ENCODE measurements around the gene SDC4.

SDC4 gene

GRCh38 chr20:45342855-45343531, 5.2 kb downstream of the SDC4 start:
- no peak for DNase-seq

- no peak for DNase-seq
Observed at GRCh38 chr20:45341939-45342854, 6.0 kb downstream of the SDC4 start.

- no peak for DNase-seq
Observed at GRCh38 chr20:45341579-45341938, 6.7 kb downstream of the SDC4 start.

GRCh38 chr20:45340951-45341350, 7.3 kb downstream of the SDC4 start:
- no peak for DNase-seq

GRCh38 chr20:45340236-45340847, 7.9 kb downstream of the SDC4 start:
- peak; percentile 30 for DNase-seq

- no peak for DNase-seq
Observed at GRCh38 chr20:45339799-45340198, 8.4 kb downstream of the SDC4 start.

GRCh38 chr20:45339084-45339483, 9.1 kb downstream of the SDC4 start:
- peak; percentile 90 for DNase-seq

- DNase-seq = no peak
Observed at GRCh38 chr20:45338121-45339030, 9.8 kb downstream of the SDC4 start.

- peak; percentile 76 for DNase-seq
Observed at GRCh38 chr20:45337367-45338120, 10.7 kb downstream of the SDC4 start.

GRCh38 chr20:45336530-45337366, 11.5 kb downstream of the SDC4 start:
- no peak for DNase-seq

GRCh38 chr20:45330476-45330875, 17.7 kb downstream of the SDC4 start:
- DNase-seq = no peak

GRCh38 chr20:45329497-45330319, 18.5 kb downstream of the SDC4 start:
- no peak for DNase-seq

- no peak for DNase-seq
Observed at GRCh38 chr20:45328451-45328850, 19.8 kb downstream of the SDC4 start.

GRCh38 chr20:45325371-45325770, 22.9 kb downstream of the SDC4 start:
- no peak for DNase-seq

GRCh38 chr20:45323731-45324130, 24.5 kb downstream of the SDC4 start:
- no peak for DNase-seq

GRCh38 chr20:45322952-45323383, 25.3 kb downstream of the SDC4 start:
- peak; percentile 89 for DNase-seq

- DNase-seq = no peak
Observed at GRCh38 chr20:45320948-45321595, 27.2 kb downstream of the SDC4 start.

- no peak for DNase-seq
Observed at GRCh38 chr20:45318948-45319347, 29.3 kb downstream of the SDC4 start.

- no peak for DNase-seq
Observed at GRCh38 chr20:45318386-45318939, 29.8 kb downstream of the SDC4 start.

All from hematopoietic multipotent progenitor cell treated with erythropoietin and hydrocortisone succinate and interleukin-3 and kit ligand, for 8 days (in vitro differentiated cells).